GM12878 (cell line): ENCODE measurements around the gene BHLHE41.

Experiments used
- CREM ChIP-seq: IDR thresholded peaks from 2 replicates; pipeline ENCODE4 v1.6.1; 2014; ENCODE audit warnings: antibody characterized with exemption, low read depth
- HCFC1 ChIP-seq: fragments of 150-350 bp; IDR thresholded peaks from 2 replicates; pipeline ENCODE4 v1.6.1; 2014; ENCODE audit warnings: low read length
- JUND ChIP-seq: IDR thresholded peaks from 2 replicates; pipeline ENCODE4 v1.6.1; 2012; ENCODE audit warnings: low read depth, mild to moderate bottlenecking, low read length, improper control_type of control experiment, moderate library complexity
- NFIC ChIP-seq: IDR thresholded peaks from 2 replicates; pipeline ENCODE4 v1.6.1; 2012; ENCODE audit warnings: low read depth, mild to moderate bottlenecking, inconsistent platforms, low read length, moderate library complexity
- SIN3A ChIP-seq: IDR thresholded peaks from 2 replicates; pipeline ENCODE4 v1.6.1; 2012; ENCODE audit warnings: low read depth, low read length, improper control_type of control experiment
- SMAD1 ChIP-seq: fragments of 450-650 bp; IDR thresholded peaks from 2 replicates; pipeline ENCODE4 v1.6.1; 2018; ENCODE audit warnings: mild to moderate bottlenecking, low read depth; ENCODE audit not compliant: partially characterized antibody
- SP1 ChIP-seq: IDR thresholded peaks from one replicate; pipeline ENCODE4 v1.6.1; 2011; ENCODE audit warnings: low read depth, low read length
- SPI1 ChIP-seq: IDR thresholded peaks from 2 replicates; pipeline ENCODE4 v1.6.1; 2011; ENCODE audit warnings: low read depth, mild to moderate bottlenecking, low read length, moderate library complexity, borderline replicate concordance; ENCODE audit not compliant: insufficient read depth
- ZNF274 ChIP-seq: IDR thresholded peaks from one replicate; pipeline ENCODE4 v1.8.0; 2011; ENCODE audit not compliant: insufficient read length, insufficient read depth
- TF ChIP-seq, protein P1 (sequence below): IDR thresholded peaks from 2 replicates; pipeline ENCODE4 v1.6.1; 2011; ENCODE audit warnings: borderline replicate concordance, low read depth, mild to moderate bottlenecking, moderate library complexity, mixed read lengths, low read length; ENCODE audit not compliant: insufficient read depth; ENCODE audit errors: extremely low read length
- TF ChIP-seq, protein P2 (sequence below), 3 experiments: IDR thresholded peaks in 2 of 3; conservative IDR thresholded peaks in 1 of 3; 2 replicates each; pipeline ENCODE4 v1.5.1; 2011; ENCODE audit warnings: low read depth in 3 of 3, low read length in 3 of 3, mild to moderate bottlenecking in 3 of 3, control low read depth in 2 of 3, moderate library complexity in 2 of 3, inconsistent platforms in 1 of 3, mixed read lengths in 1 of 3; ENCODE audit not compliant: control insufficient read depth in 2 of 3, insufficient read depth in 1 of 3; ENCODE audit errors: extremely low read depth in 1 of 3
- TF ChIP-seq, protein P3 (sequence below): IDR thresholded peaks from 2 replicates; pipeline ENCODE4 v1.6.1; 2011; ENCODE audit warnings: low read depth, mild to moderate bottlenecking, low read length, moderate library complexity, borderline replicate concordance; ENCODE audit errors: extremely low read depth

DNA sequence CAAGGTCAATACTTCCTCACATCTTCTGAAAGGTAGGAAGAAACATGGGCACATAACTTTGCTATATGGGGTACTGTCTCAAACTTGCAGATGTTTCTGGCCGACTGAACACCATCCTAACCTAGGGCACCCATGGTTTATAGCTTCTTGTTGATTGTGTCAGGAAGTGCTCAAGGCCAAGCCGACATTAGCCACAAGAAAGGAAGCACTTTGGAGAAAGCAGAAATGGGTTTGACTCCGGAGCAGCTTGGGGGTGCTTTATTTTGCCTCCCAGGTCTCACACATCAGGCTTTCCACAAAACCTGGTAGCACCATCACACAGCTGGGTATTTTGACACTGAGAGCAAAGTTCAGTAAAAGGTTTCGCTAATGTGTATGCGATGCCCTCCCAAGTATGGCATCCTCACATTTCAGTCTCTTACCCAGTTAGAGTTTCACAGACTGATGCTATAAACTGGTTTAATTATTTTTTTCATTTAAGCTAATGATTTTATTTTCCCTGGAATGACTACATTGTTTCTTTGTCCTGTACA lies 25.2 kb upstream of the BHLHE41 start:
- TF ChIP-seq CREM (no peak), NFIC (no peak), JUND (no peak), SP1 (no peak), SIN3A (no peak), SPI1 (no peak), ZNF274 (no peak), SMAD1 (no peak), HCFC1 (no peak)
- TF ChIP-seq, protein P1, sequence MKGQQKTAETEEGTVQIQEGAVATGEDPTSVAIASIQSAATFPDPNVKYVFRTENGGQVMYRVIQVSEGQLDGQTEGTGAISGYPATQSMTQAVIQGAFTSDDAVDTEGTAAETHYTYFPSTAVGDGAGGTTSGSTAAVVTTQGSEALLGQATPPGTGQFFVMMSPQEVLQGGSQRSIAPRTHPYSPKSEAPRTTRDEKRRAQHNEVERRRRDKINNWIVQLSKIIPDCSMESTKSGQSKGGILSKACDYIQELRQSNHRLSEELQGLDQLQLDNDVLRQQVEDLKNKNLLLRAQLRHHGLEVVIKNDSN, result no peak
- TF ChIP-seq, protein P2, sequence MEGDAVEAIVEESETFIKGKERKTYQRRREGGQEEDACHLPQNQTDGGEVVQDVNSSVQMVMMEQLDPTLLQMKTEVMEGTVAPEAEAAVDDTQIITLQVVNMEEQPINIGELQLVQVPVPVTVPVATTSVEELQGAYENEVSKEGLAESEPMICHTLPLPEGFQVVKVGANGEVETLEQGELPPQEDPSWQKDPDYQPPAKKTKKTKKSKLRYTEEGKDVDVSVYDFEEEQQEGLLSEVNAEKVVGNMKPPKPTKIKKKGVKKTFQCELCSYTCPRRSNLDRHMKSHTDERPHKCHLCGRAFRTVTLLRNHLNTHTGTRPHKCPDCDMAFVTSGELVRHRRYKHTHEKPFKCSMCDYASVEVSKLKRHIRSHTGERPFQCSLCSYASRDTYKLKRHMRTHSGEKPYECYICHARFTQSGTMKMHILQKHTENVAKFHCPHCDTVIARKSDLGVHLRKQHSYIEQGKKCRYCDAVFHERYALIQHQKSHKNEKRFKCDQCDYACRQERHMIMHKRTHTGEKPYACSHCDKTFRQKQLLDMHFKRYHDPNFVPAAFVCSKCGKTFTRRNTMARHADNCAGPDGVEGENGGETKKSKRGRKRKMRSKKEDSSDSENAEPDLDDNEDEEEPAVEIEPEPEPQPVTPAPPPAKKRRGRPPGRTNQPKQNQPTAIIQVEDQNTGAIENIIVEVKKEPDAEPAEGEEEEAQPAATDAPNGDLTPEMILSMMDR (IDR thresholded peaks at IDR 0.05 in 2 of 3, conservative IDR thresholded peaks at IDR 0.05 in 1 of 3; ENCODE audit: control insufficient read depth in 2 of 3, extremely low read depth in 1 of 3, insufficient read depth in 1 of 3, low read depth in 3 of 3, low read length in 3 of 3), result no peak
- TF ChIP-seq, protein P3, sequence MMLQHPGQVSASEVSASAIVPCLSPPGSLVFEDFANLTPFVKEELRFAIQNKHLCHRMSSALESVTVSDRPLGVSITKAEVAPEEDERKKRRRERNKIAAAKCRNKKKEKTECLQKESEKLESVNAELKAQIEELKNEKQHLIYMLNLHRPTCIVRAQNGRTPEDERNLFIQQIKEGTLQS, result no peak
